Measurements from ENCODE around the gene SERTAD4.

SERTAD4 gene

GRCh38 chr1:210228158-210228557 lies 4.4 kb upstream of the SERTAD4 start:
- Histone ChIP-seq H3K9me3 (ENCODE audit: insufficient read depth, low read length) (no peaks in the 10 kb centered on the region), H3K27ac (ENCODE audit: low read length) (no peak overlapping the region), H3K27me3 (ENCODE audit: low read depth, low read length) (peaks cover 32% of the 10 kb centered on the region), H3K9ac (ENCODE audit: low read length) (no peak overlapping the region), H3K36me3 (replicated peaks; ENCODE audit: low read depth, low read length) (no peaks in the 10 kb centered on the region), H3K79me2 (ENCODE audit: low read length) (no peaks in the 10 kb centered on the region), H3K4me1 (ENCODE audit: low read length) (no peaks in the 10 kb centered on the region), H3K4me3 (ENCODE audit: low read length) (no peak overlapping the region), H4K20me1 (ENCODE audit: insufficient read depth, low read length) (no peaks in the 10 kb centered on the region), H3K4me2 (ENCODE audit: low read length) (no peak overlapping the region), H2AFZ (ENCODE audit: low read depth, low read length) (no peak overlapping the region)
- no peak for TF ChIP-seq EZH2phosphoT487 (IDR thresholded peaks at IDR 0.05; ENCODE audit: low read depth)
- no peak for TF ChIP-seq CTCF (IDR thresholded peaks at IDR 0.05; ENCODE audit: low read depth, low read length)

- TF ChIP-seq CTCF (IDR thresholded peaks at IDR 0.05; ENCODE audit: low read depth, low read length): no peak
- TF ChIP-seq EZH2phosphoT487 (IDR thresholded peaks at IDR 0.05; ENCODE audit: low read depth): no peak
- Histone ChIP-seq H3K27me3 (ENCODE audit: low read depth, low read length) (peaks cover 24% of the 10 kb centered on the region), H3K4me3 (ENCODE audit: low read length) (no peak overlapping the region), H2AFZ (ENCODE audit: low read depth, low read length) (no peak overlapping the region), H3K79me2 (ENCODE audit: low read length) (no peaks in the 10 kb centered on the region), H3K36me3 (replicated peaks; ENCODE audit: low read depth, low read length) (no peaks in the 10 kb centered on the region), H4K20me1 (ENCODE audit: insufficient read depth, low read length) (no peaks in the 10 kb centered on the region), H3K27ac (ENCODE audit: low read length) (no peak overlapping the region), H3K4me1 (ENCODE audit: low read length) (no peaks in the 10 kb centered on the region), H3K9ac (ENCODE audit: low read length) (no peak overlapping the region), H3K9me3 (ENCODE audit: insufficient read depth, low read length) (no peaks in the 10 kb centered on the region), H3K4me2 (ENCODE audit: low read length) (no peak overlapping the region)
Measured at GRCh38 chr1:210230149-210230695, 2.4 kb upstream of the SERTAD4 start.

DNA sequence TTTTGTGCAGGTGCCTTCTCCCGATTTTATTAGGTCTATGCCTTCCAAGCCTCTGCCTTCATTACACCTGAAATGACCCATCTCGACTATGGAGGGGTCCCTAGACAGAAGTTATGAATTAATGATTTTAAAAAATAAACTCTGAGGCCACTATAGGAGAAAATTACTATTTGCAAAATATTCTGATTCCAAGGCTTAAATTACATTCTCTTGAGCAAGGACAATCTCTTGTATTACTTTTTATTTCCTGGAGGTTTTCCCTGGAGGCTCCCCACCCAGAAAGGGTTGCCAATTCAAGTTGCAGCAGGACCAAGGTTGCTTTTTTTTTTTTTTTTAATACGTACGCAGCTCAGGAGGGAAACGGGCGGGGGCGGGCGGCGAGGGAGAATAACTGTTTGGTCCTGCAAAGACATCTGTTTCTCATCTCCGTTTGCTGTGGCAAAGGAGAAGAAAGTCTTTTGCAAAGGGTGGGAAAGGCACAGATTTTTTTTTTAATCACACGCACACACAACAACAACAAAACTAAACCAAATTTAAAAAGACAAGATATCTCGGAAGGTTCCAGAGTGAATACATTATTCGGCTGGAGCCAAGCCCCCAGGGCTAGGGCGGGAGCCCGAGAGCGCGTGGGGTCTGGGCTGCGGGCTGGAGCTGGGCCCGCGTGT lies 618 bp upstream of the SERTAD4 start:
- H3K27ac ChIP-seq (ENCODE audit: low read length): no peak overlapping the region

DNA sequence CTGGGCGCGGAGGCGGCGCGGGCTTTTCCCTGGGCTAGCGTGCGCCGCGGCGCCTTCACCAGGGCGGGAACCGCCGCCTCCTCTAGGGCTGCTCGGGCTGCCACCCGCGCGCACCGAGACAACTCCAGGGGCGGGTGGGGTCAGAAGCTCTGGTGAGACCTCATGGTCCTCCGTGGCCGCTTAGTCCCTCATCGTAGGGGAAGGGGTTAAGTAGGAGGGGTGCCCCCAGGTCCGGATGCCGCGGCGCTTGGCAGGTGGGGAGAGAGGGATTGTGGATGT lies 559 bp downstream of the SERTAD4 start:
- no peaks in the 10 kb centered on the region for H3K36me3 ChIP-seq (replicated peaks; ENCODE audit: low read depth, low read length)
- no peak overlapping the region for H3K4me3 ChIP-seq (ENCODE audit: low read length)
- H3K4me1 ChIP-seq (ENCODE audit: low read length): no peaks in the 10 kb centered on the region
- H2AFZ ChIP-seq (ENCODE audit: low read depth, low read length): no peak overlapping the region
- H3K4me2 ChIP-seq (ENCODE audit: low read length): no peak overlapping the region
- H3K79me2 ChIP-seq (ENCODE audit: low read length): no peaks in the 10 kb centered on the region
- no peak overlapping the region for H3K9ac ChIP-seq (ENCODE audit: low read length)
- H3K9me3 ChIP-seq (ENCODE audit: insufficient read depth, low read length): no peaks in the 10 kb centered on the region
- peaks cover 20% of the 10 kb centered on the region for H3K27me3 ChIP-seq (ENCODE audit: low read depth, low read length)
- TF ChIP-seq CTCF (IDR thresholded peaks at IDR 0.05; ENCODE audit: low read depth, low read length) (no peak), EZH2phosphoT487 (IDR thresholded peaks at IDR 0.05; ENCODE audit: low read depth) (no peak)
- H3K27ac ChIP-seq (ENCODE audit: low read length): no peak overlapping the region
- H4K20me1 ChIP-seq (ENCODE audit: insufficient read depth, low read length): no peaks in the 10 kb centered on the region

More for the DNA sequence above, 618 bp upstream of the SERTAD4 start:
- no peaks in the 10 kb centered on the region for H3K79me2 ChIP-seq (ENCODE audit: low read length)
- H2AFZ ChIP-seq (ENCODE audit: low read depth, low read length): no peak overlapping the region
- H3K4me1 ChIP-seq (ENCODE audit: low read length): no peaks in the 10 kb centered on the region
- TF ChIP-seq EZH2phosphoT487 (IDR thresholded peaks at IDR 0.05; ENCODE audit: low read depth) (no peak), CTCF (IDR thresholded peaks at IDR 0.05; ENCODE audit: low read depth, low read length) (no peak)
- no peaks in the 10 kb centered on the region for H4K20me1 ChIP-seq (ENCODE audit: insufficient read depth, low read length)
- H3K4me3 ChIP-seq (ENCODE audit: low read length): no peak overlapping the region
- peaks cover 26% of the 10 kb centered on the region for H3K27me3 ChIP-seq (ENCODE audit: low read depth, low read length)
- H3K36me3 ChIP-seq (replicated peaks; ENCODE audit: low read depth, low read length): no peaks in the 10 kb centered on the region
- no peaks in the 10 kb centered on the region for H3K9me3 ChIP-seq (ENCODE audit: insufficient read depth, low read length)
- H3K9ac ChIP-seq (ENCODE audit: low read length): no peak overlapping the region
- no peak overlapping the region for H3K4me2 ChIP-seq (ENCODE audit: low read length)
